BJ (cell line): ENCODE measurements around the gene GNAI2. TPM values are rescaled to one million over a fixed set of nuclear protein-coding genes. Genes with fewer than 3 reads are reported as not detected.
A peak's percentile ranks its signal among the peaks of the same experiment; 100 is the strongest.
"Not testable (repeated sequence)": the region's sequence is repeated elsewhere in the genome, so short reads cannot be mapped to it uniquely, and the experiment has no call there.

ENCODE experiments used
- CTCF ChIA-PET: fragments of 350-600 bp; formaldehyde crosslinking; extraction: SDS; loops from one replicate; lab custom pipeline; 2021; ENCODE audit warnings: antibody characterized with exemption, inconsistent platforms; lab: Yijun Ruan, JAX
- POLR2A ChIA-PET: fragments of 300-600 bp; sonication (Branson Sonifier 250); formaldehyde crosslinking; extraction: SDS; loops from one replicate; lab custom pipeline; 2021; ENCODE audit warnings: antibody characterized with exemption; lab: Charles Lee
- DNase-seq: peaks from one replicate; pipeline ENCODE4 v3.0.0-alpha.2; 2011; ENCODE audit warnings: low read depth
- H3K27me3 ChIP-seq: 2 replicates; pipeline ENCODE4 v1.6.0; 2011; ENCODE audit warnings: low read length; ENCODE audit not compliant: control insufficient read depth, insufficient read depth
- H3K36me3 ChIP-seq: 2 replicates; pipeline ENCODE4 v1.5.1; 2011; ENCODE audit warnings: low read length; ENCODE audit not compliant: control insufficient read depth, insufficient read depth
- H3K4me3 ChIP-seq: 2 replicates; pipeline ENCODE4 v1.5.1; 2011; ENCODE audit warnings: low read depth, mild to moderate bottlenecking, control low read depth, low read length
- polyA plus RNA-seq: library from polyadenylated mRNA; depleted of rRNA; stranded (reverse); fragments of >200 nt; gene quantifications from 2 replicates; pipeline ENCODE4 v1.2.3, GENCODE V29; 2011
- TF ChIP-seq, protein P1 (sequence below): IDR thresholded peaks from 2 replicates; pipeline ENCODE4 v1.5.1; 2011; ENCODE audit warnings: low read depth, mild to moderate bottlenecking, control low read depth, inconsistent platforms, low read length, moderate library complexity; ENCODE audit not compliant: insufficient read depth

GNAI2 gene
- polyA plus RNA-seq, 1 experiment: 887 TPM

DNA sequence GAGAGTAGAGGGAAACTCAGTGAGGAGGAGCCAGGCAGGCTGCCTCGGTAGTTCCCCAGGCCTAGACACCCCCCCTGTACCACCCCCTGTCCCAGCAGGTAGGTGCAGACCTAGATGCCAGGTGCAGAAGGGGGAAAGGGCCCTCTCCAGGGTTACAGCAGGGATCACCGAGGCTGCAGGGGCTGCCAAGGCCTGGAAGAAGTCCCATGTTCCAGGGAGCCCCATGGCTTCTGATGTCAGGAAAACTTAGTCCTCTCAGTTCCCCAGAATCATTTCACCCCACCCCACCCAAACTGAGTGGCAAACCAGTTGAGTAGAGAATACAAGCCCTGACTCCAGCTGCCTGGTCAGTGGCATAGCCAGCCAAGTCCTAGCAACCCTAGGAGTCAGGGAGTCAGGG lies 25.5 kb downstream of the GNAI2 start:
- TF ChIP-seq, protein P1, sequence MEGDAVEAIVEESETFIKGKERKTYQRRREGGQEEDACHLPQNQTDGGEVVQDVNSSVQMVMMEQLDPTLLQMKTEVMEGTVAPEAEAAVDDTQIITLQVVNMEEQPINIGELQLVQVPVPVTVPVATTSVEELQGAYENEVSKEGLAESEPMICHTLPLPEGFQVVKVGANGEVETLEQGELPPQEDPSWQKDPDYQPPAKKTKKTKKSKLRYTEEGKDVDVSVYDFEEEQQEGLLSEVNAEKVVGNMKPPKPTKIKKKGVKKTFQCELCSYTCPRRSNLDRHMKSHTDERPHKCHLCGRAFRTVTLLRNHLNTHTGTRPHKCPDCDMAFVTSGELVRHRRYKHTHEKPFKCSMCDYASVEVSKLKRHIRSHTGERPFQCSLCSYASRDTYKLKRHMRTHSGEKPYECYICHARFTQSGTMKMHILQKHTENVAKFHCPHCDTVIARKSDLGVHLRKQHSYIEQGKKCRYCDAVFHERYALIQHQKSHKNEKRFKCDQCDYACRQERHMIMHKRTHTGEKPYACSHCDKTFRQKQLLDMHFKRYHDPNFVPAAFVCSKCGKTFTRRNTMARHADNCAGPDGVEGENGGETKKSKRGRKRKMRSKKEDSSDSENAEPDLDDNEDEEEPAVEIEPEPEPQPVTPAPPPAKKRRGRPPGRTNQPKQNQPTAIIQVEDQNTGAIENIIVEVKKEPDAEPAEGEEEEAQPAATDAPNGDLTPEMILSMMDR: no peak
- H3K36me3 ChIP-seq: peaks cover 21% of the 10 kb centered on the region
- DNase-seq: no peak
- ChIA-PET POLR2A (no interaction called here), CTCF (interaction anchor here (3.3 to 13.0 kb wide), 4 partner anchors 10 to 63 kb away, joined by 17 to 114 read pairs (median 54); partner anchors contain the start of gene SEMA3B)
- no peaks in the 10 kb centered on the region for H3K27me3 ChIP-seq
- H3K4me3 ChIP-seq: no peak overlapping the region

DNA sequence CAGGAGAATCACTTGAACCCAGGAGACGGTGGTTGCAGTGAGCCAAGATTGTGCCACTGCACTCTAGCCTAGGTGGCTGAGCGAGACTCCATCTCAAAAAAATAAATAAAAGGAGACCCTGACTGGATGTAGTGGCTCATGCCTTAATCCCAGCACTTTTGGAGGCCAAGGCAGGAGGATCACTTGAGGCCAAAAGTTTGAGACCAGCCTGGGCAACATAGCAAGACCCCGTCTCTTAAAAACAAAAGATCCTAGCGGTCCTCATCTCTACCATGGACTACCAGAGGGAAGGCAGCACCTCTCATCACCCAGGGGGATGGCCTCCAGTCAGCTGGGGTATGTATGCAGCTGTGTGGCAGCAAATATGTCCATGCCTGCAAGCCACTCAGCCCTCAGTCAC lies 26.2 kb downstream of the GNAI2 start:
- DNase-seq, POLR2A ChIA-PET, H3K4me3 ChIP-seq, H3K27me3 ChIP-seq: not testable (repeated sequence)
- H3K36me3 ChIP-seq: peaks cover 14% of the 10 kb centered on the region
- CTCF ChIA-PET: interaction anchor here (4.9 to 13.0 kb wide), 3 partner anchors 9 to 34 kb away, joined by 51 to 114 read pairs (median 58); partner anchors contain the start of gene SEMA3B

DNA sequence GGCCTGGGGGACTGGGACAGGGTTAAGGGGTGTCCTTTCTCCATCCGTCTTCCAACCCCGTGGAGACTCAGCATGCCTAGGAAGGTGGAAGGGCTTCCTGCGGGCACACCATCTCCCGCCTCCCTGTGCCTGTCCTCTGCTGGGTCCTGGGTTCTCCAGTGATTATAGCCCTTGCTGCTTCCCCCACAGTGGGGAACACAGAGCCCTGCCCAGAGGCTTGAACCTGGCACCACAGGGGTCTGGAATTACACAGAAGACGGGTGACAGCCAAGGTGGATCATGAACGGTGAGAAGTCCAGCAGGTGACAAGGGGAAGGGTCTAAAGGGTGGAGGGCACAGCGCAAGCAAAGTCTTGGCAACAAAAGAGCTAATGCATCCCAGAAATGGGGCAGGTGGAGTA lies 26.8 kb downstream of the GNAI2 start:
- Histone ChIP-seq H3K27me3 (no peaks in the 10 kb centered on the region), H3K36me3 (peaks cover 8% of the 10 kb centered on the region), H3K4me3 (no peak overlapping the region)
- no peak for DNase-seq
- CTCF ChIA-PET: interaction anchor here (0.7 to 4.9 kb wide), 5 partner anchors 7 to 37 kb away, joined by 3 to 58 read pairs (median 6); partner anchors contain the start of gene SEMA3B
- POLR2A ChIA-PET: no interaction called here
- TF ChIP-seq, protein P1: no peak

DNA sequence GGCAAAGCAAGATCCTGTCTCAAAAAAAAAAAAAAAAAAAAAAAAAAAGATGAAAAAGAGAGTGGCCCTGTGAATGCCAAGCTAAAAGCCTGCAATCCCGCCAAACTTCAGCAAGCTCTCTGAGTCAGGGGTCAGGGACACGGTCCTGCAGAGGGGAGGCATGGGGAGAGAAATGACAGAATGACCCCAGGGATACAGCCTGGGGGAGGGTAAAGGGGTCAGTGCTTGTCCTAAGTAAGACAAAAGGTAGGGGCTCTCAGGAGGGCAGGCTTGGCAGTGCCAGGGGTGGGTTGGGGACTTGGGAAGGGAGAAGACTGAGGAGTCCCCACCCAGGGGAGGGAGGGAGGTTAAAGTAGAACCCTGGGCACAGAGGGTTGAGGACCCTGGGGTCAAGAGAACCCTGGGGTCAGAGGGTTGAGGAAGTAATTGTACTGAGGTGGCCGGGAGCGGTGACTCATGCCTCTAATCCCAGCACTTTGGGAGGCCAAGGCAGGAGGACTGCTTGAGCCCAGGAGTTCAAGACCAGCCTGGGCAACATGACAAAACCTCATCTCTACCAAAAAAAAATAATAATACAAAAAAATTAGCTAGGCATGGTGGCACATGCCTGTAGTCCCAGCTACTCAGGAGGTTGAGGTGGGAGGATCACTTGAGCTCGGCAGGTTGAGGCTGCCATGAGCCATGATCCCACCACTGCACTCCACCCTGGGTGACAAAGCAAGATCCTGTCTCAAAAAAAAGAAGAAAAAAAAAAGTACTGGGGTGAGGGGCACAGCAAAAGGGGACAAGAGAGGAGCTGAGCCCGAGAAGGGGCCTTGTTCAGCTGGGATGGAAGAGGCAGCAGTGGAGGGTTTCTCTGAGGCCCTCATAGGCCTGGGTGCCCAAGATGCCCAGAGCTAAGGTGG lies 27.7 kb downstream of the GNAI2 start:
- TF ChIP-seq, protein P1: no peak
- ChIA-PET POLR2A (no interaction called here), CTCF (interaction anchor here (0.7 to 4.9 kb wide), 10 partner anchors 8 to 69 kb away, joined by 3 to 58 read pairs (median 6); partner anchors contain the start of gene SEMA3B)
- Histone ChIP-seq H3K36me3 (peaks cover 4% of the 10 kb centered on the region; the same call in 1 of the 2 replicates), H3K27me3 (no peaks in the 10 kb centered on the region), H3K4me3 (no peak overlapping the region)
- no peak for DNase-seq

DNA sequence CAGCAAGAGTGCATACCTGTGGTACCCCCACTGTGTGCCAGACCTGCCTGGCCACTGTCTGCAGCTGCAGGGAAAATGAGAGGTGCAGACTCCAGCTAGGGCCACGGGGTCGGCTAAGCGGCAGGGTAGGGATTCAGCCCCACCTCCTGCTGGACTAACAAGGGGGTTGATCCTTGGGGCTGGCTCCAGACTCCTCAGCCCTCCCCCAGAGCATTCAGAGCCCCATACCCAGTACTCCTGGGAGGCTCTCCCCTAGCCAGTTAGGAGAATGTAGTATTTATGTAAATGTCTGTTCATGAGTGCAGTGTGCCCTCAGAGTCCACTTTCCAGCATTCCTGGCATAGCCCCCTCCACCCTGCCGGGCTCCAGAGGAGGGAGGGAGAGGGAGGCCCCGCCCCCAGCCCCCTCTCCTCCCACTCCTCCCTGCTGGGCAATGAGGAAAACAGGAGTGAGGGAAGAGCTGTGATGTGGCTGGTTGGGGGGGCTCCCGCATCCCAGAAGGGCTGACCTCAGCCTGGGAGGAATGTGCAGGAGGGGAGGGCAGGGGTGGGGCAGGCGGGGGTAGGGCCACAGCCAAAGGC lies 28.5 kb downstream of the GNAI2 start:
- H3K4me3 ChIP-seq: no peak overlapping the region
- CTCF ChIA-PET: interaction anchor here (0.7 to 3.1 kb wide), 10 partner anchors 8 to 81 kb away, joined by 3 to 17 read pairs (median 6); partner anchors contain the start of gene ZMYND10
- peak; percentile 89 for DNase-seq
- POLR2A ChIA-PET: interaction anchor here (0.5 to 1.1 kb wide), 8 partner anchors 13 to 322 kb away, joined by 3 to 15 read pairs (median 5); partner anchors contain the start of gene GNAI2
- TF ChIP-seq, protein P1: no peak; the same call in 1 of the 2 replicates
- 0 out of 2 replicates have a peak, but pooled peaks cover 1% of the 10 kb centered on the region for H3K36me3 ChIP-seq
- H3K27me3 ChIP-seq: no peaks in the 10 kb centered on the region
